Measurements from ENCODE around the gene UPP2. TPM values are rescaled to one million over a fixed set of nuclear protein-coding genes. Genes with fewer than 3 reads are reported as not detected.

The UPP2 gene
- total and polyA plus RNA-seq, 4 donors = 0.51 to 9.0 (median 1.3) TPM

GRCh38 chr2:158143703-158144360 is 42.2 kb downstream of the UPP2 start:
- DNase-seq (ENCODE audit: low spot score) = no peak

More at GRCh38 chr2:158143703-158144360, 42.2 kb downstream of the UPP2 start:
- Histone ChIP-seq H3K4me1 (ENCODE audit: control insufficient read depth in 4 of 4, insufficient read depth in 4 of 4, low read length in 3 of 4) (no peaks in the 10 kb centered on the region), H3K27ac (ENCODE audit: low read depth in 1 of 2, low read length in 2 of 2) (no peak overlapping the region), H3K9ac (ENCODE audit: low read depth in 1 of 2, low read length in 2 of 2) (no peak overlapping the region), H3K9me3 (ENCODE audit: control insufficient read depth in 4 of 4, low read length in 3 of 4) (peaks cover 0 to 2% (median 0%) of the 10 kb centered on the region in 4 donors), H3K4me3 (ENCODE audit: low read depth in 1 of 3, low read length in 3 of 3) (no peak overlapping the region), H3K36me3 (ENCODE audit: control insufficient read depth in 4 of 4, insufficient read depth in 3 of 4, low read depth in 1 of 4, low read length in 3 of 4) (no peaks in the 10 kb centered on the region), H3K27me3 (ENCODE audit: control insufficient read depth in 4 of 4, insufficient read depth in 4 of 4, low read length in 3 of 4) (no peaks in the 10 kb centered on the region)
- TF ChIP-seq, protein P1, sequence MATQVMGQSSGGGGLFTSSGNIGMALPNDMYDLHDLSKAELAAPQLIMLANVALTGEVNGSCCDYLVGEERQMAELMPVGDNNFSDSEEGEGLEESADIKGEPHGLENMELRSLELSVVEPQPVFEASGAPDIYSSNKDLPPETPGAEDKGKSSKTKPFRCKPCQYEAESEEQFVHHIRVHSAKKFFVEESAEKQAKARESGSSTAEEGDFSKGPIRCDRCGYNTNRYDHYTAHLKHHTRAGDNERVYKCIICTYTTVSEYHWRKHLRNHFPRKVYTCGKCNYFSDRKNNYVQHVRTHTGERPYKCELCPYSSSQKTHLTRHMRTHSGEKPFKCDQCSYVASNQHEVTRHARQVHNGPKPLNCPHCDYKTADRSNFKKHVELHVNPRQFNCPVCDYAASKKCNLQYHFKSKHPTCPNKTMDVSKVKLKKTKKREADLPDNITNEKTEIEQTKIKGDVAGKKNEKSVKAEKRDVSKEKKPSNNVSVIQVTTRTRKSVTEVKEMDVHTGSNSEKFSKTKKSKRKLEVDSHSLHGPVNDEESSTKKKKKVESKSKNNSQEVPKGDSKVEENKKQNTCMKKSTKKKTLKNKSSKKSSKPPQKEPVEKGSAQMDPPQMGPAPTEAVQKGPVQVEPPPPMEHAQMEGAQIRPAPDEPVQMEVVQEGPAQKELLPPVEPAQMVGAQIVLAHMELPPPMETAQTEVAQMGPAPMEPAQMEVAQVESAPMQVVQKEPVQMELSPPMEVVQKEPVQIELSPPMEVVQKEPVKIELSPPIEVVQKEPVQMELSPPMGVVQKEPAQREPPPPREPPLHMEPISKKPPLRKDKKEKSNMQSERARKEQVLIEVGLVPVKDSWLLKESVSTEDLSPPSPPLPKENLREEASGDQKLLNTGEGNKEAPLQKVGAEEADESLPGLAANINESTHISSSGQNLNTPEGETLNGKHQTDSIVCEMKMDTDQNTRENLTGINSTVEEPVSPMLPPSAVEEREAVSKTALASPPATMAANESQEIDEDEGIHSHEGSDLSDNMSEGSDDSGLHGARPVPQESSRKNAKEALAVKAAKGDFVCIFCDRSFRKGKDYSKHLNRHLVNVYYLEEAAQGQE (IDR thresholded peaks at IDR 0.05) = no peak
- TF ChIP-seq CTCF (IDR thresholded peaks at IDR 0.05; ENCODE audit: low read depth, low read length, missing input control) (no peak), NR2F2 (IDR thresholded peaks at IDR 0.05) (no peak), YY1 (IDR thresholded peaks at IDR 0.05) (no peak), RAD21 (IDR thresholded peaks at IDR 0.05) (no peak), FOXA1 (IDR thresholded peaks at IDR 0.05) (no peak), TAF1 (conservative IDR thresholded peaks at IDR 0.05) (no peak), GABPA (IDR thresholded peaks at IDR 0.05 in 1 of 2, conservative IDR thresholded peaks at IDR 0.05 in 1 of 2) (no peak), RXRA (IDR thresholded peaks at IDR 0.05) (no peak), EGR1 (IDR thresholded peaks at IDR 0.05; ENCODE audit: low read depth in 2 of 2) (no peak), HNF4A (conservative IDR thresholded peaks at IDR 0.05) (no peak), JUND (IDR thresholded peaks at IDR 0.05) (no peak), SP1 (IDR thresholded peaks at IDR 0.05) (no peak), HNF4G (IDR thresholded peaks at IDR 0.05) (no peak), FOXA2 (IDR thresholded peaks at IDR 0.05) (no peak), MAX (IDR thresholded peaks at IDR 0.05) (no peak)
- TF ChIP-seq, protein P2, sequence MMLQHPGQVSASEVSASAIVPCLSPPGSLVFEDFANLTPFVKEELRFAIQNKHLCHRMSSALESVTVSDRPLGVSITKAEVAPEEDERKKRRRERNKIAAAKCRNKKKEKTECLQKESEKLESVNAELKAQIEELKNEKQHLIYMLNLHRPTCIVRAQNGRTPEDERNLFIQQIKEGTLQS (IDR thresholded peaks at IDR 0.05) = no peak
- TF ChIP-seq, protein P3, sequence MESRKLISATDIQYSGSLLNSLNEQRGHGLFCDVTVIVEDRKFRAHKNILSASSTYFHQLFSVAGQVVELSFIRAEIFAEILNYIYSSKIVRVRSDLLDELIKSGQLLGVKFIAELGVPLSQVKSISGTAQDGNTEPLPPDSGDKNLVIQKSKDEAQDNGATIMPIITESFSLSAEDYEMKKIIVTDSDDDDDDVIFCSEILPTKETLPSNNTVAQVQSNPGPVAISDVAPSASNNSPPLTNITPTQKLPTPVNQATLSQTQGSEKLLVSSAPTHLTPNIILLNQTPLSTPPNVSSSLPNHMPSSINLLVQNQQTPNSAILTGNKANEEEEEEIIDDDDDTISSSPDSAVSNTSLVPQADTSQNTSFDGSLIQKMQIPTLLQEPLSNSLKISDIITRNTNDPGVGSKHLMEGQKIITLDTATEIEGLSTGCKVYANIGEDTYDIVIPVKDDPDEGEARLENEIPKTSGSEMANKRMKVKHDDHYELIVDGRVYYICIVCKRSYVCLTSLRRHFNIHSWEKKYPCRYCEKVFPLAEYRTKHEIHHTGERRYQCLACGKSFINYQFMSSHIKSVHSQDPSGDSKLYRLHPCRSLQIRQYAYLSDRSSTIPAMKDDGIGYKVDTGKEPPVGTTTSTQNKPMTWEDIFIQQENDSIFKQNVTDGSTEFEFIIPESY (IDR thresholded peaks at IDR 0.05) = no peak
- WGBS = 80% methylated on average over 3 of the region's 3 CpGs
